GM12878 (cell line): Measurements from ENCODE around the gene PSMD12. TPM values are rescaled to one million over a fixed set of nuclear protein-coding genes. Genes with fewer than 3 reads are reported as not detected.

Experiments
- ATAC-seq: fragments of 200-7000 bp; cut with Tn5 transposase; 3 replicates; pipeline ENCODE4 v1.9.1; 2020; ENCODE audit warnings: mild to moderate bottlenecking, moderate library complexity
- BruUV-seq: library from RNA; stranded (reverse); fragments of 400-500 nt; replicated peaks from 2 replicates; lab custom pipeline; 2021; lab: Mats Ljungman, UMichigan
- CTCF ChIA-PET: fragments of 300-600 bp; sonication (Branson Sonifier 250); formaldehyde crosslinking; extraction: SDS; loops from one replicate; lab custom pipeline; 2021; ENCODE audit warnings: inconsistent platforms; lab: Yijun Ruan, JAX
- POLR2A ChIA-PET: fragments of 350-600 bp; formaldehyde crosslinking; extraction: SDS; loops from one replicate; lab custom pipeline; 2021; ENCODE audit warnings: inconsistent platforms; lab: Charles Lee
- RAD21 ChIA-PET: fragments of 300-600 bp; sonication (Branson Sonifier 250); formaldehyde crosslinking; loops from one replicate; lab custom pipeline; 2023; ENCODE audit warnings: antibody characterized with exemption; ENCODE audit not compliant: unreplicated experiment; lab: Charles Lee
- SMC1A ChIA-PET: fragments of 300-600 bp; sonication (Branson Sonifier 250); formaldehyde crosslinking; loops from one replicate; lab custom pipeline; 2023; ENCODE audit not compliant: unreplicated experiment, uncharacterized antibody; lab: Charles Lee
- DNase-seq: peaks from one replicate; pipeline ENCODE4 v3.0.0-alpha.2; 2011; ENCODE audit warnings: low read depth, low spot score
- FAIRE-seq: peaks from 3 replicates; lab custom pipeline; 2011; peaks lifted over from hg19 to GRCh38; lab: Jason Lieb, UNC
- H2AFZ ChIP-seq: 2 replicates; pipeline ENCODE4 v1.6.0; 2011; ENCODE audit warnings: low read depth, low read length, control low read depth; ENCODE audit not compliant: control insufficient read depth
- H3K27ac ChIP-seq: 2 replicates; pipeline ENCODE4 v1.5.1; 2011; ENCODE audit warnings: control low read depth; ENCODE audit not compliant: control insufficient read depth, insufficient read depth
- H3K27me3 ChIP-seq, 2 experiments: replicated peaks in 1 of 2; 2 replicates each; pipeline versions ENCODE4 v1.6.0 to v1.6.1; 2011; ENCODE audit warnings: low read length in 1 of 2; ENCODE audit not compliant: control insufficient read depth in 2 of 2, insufficient read depth in 2 of 2
- H3K36me3 ChIP-seq, 2 experiments: 2 replicates each; pipeline ENCODE4 v1.5.1; 2011; ENCODE audit warnings: low read length in 1 of 2; ENCODE audit not compliant: control insufficient read depth in 2 of 2, insufficient read depth in 2 of 2
- H3K4me1 ChIP-seq: 2 replicates; pipeline ENCODE4 v1.6.1; 2011; ENCODE audit warnings: mild to moderate bottlenecking, low read length, moderate library complexity, mixed read lengths; ENCODE audit not compliant: control insufficient read depth, insufficient read depth
- H3K4me2 ChIP-seq: 2 replicates; pipeline ENCODE4 v1.6.0; 2011; ENCODE audit warnings: control low read depth; ENCODE audit not compliant: control insufficient read depth, insufficient read depth
- H3K4me3 ChIP-seq: fragments of 200-600 bp; sonication (generic); 2 replicates; pipeline ENCODE4 v1.5.1; 2016
- H3K79me2 ChIP-seq: 2 replicates; pipeline ENCODE4 v1.6.0; 2011; ENCODE audit warnings: low read length; ENCODE audit not compliant: control insufficient read depth, insufficient read depth
- H3K9ac ChIP-seq: 2 replicates; pipeline ENCODE4 v1.8.0; 2011; ENCODE audit warnings: low read length, control low read depth, mixed read lengths; ENCODE audit not compliant: control insufficient read depth, insufficient read depth
- H3K9me3 ChIP-seq: replicated peaks from 3 replicates; pipeline ENCODE4 v1.5.1; 2011; ENCODE audit warnings: mild to moderate bottlenecking, low read length; ENCODE audit not compliant: control insufficient read depth, insufficient read depth
- H4K20me1 ChIP-seq: 2 replicates; pipeline ENCODE4 v1.6.0; 2011; ENCODE audit not compliant: control insufficient read depth, insufficient read depth
- ASH2L ChIP-seq: fragments of 300-600, 200-600 bp; sonication (generic); IDR thresholded peaks from 2 replicates; pipeline ENCODE4 v1.6.1; 2017; ENCODE audit warnings: low read depth, mild to moderate bottlenecking, borderline replicate concordance
- BCL11A ChIP-seq: IDR thresholded peaks from 2 replicates; pipeline ENCODE4 v1.6.1; 2011; ENCODE audit warnings: low read depth, low read length
- FOXM1 ChIP-seq: IDR thresholded peaks from 2 replicates; pipeline ENCODE4 v1.6.1; 2012; ENCODE audit warnings: low read depth, mild to moderate bottlenecking, inconsistent platforms, low read length, moderate library complexity
- MTA2 ChIP-seq: fragments of 450-650 bp; IDR thresholded peaks from 2 replicates; pipeline ENCODE4 v1.6.1; 2016; ENCODE audit warnings: low read depth, mild to moderate bottlenecking, moderate library complexity
- NFIC ChIP-seq: IDR thresholded peaks from 2 replicates; pipeline ENCODE4 v1.6.1; 2012; ENCODE audit warnings: low read depth, mild to moderate bottlenecking, inconsistent platforms, low read length, moderate library complexity
- NFYB ChIP-seq: IDR thresholded peaks from 2 replicates; pipeline ENCODE4 v1.6.1; 2011; ENCODE audit warnings: low read depth, mild to moderate bottlenecking, low read length, improper control_type of control experiment, moderate library complexity; ENCODE audit not compliant: insufficient read depth
- NR2C1 ChIP-seq: fragments of 450-650 bp; IDR thresholded peaks from 2 replicates; pipeline ENCODE4 v1.6.1; 2017; ENCODE audit warnings: antibody characterized with exemption, mild to moderate bottlenecking, moderate library complexity
- NR2F1 ChIP-seq: fragments of 450-650 bp; conservative IDR thresholded peaks from 2 replicates; pipeline ENCODE4 v1.6.1; 2017; ENCODE audit warnings: mild to moderate bottlenecking
- RAD21 ChIP-seq: IDR thresholded peaks from 2 replicates; pipeline ENCODE4 v1.6.1; 2011; ENCODE audit warnings: mild to moderate bottlenecking, low read depth, low read length, moderate library complexity; ENCODE audit not compliant: insufficient read depth
- SMAD5 ChIP-seq: IDR thresholded peaks from 2 replicates; pipeline ENCODE4 v1.6.1; 2016; ENCODE audit warnings: antibody characterized with exemption, low read depth
- SMARCA5 ChIP-seq: fragments of 450-650 bp; IDR thresholded peaks from 2 replicates; pipeline ENCODE4 v1.6.1; 2017; ENCODE audit warnings: mild to moderate bottlenecking
- SP1 ChIP-seq: IDR thresholded peaks from one replicate; pipeline ENCODE4 v1.6.1; 2011; ENCODE audit warnings: low read depth, low read length
- ZBTB40 ChIP-seq: fragments of 450-650 bp; IDR thresholded peaks from 2 replicates; pipeline ENCODE4 v1.6.1; 2016; ENCODE audit warnings: mild to moderate bottlenecking, moderate library complexity, borderline replicate concordance
- ZNF207 ChIP-seq: fragments of 450-650 bp; IDR thresholded peaks from 2 replicates; pipeline ENCODE4 v1.6.1; 2014; ENCODE audit warnings: antibody characterized with exemption, mild to moderate bottlenecking, borderline replicate concordance
- ZNF687 ChIP-seq: fragments of 450-650 bp; IDR thresholded peaks from 2 replicates; pipeline ENCODE4 v1.6.1; 2017; ENCODE audit warnings: mild to moderate bottlenecking, moderate library complexity
- WGBS: methylation state at CpG from one replicate; pipeline ENCODE4 v1.1.6; 2016; ENCODE audit warnings: low lambda C conversion rate; ENCODE audit not compliant: insufficient replicate concordance, insufficient coverage; ENCODE audit errors: missing lambda C conversion rate; 5-methylcytosine and 5-hydroxymethylcytosine counted together
- in situ Hi-C: fragments of 300-500 bp; cut with MboI; formaldehyde crosslinking; loops from 9 replicates; pipeline ENCODE4 v1.14.3; 2018; ENCODE audit warnings: mixed read lengths
- intact Hi-C: fragments of 100-400 bp; cut with micrococcal nuclease; formaldehyde crosslinking; loops from one replicate; pipeline ENCODE4 v1.14.2; 2022; ENCODE audit not compliant: unreplicated experiment
- polyA plus RNA-seq, 11 experiments: library from polyadenylated mRNA; depleted of rRNA in 4 of 11; unstranded in 6 of 11; stranded (reverse) in 5 of 11; fragments of >200 nt; fragmentation: Nextera tagmentation in 4 of 11; fragmentation: Illumina TruSeq in 1 of 11; extraction: Ambion mirVana in 4 of 11; extraction: Trizol in 1 of 11; gene quantifications; 1 replicate in 1 of 11; 2 replicates in 10 of 11; pipeline versions ENCODE4 v1.2.1 to v1.2.3, GENCODE V29; 2011 to 2016; ENCODE audit warnings: inconsistent platforms in 2 of 11, missing spikeins in 2 of 11, low read depth in 1 of 11
- total RNA-seq, 4 experiments: library from RNA; depleted of rRNA in 3 of 4; stranded (reverse); fragments of >200 nt in 3 of 4; fragmentation: Illumina TruSeq in 1 of 4; extraction: Trizol in 1 of 4; gene quantifications; 2 replicates each; pipeline versions ENCODE4 v1.2.1 to v1.2.3, GENCODE V29; 2013 to 2021
- TF ChIP-seq, protein P1 (sequence below): fragments of 450-650 bp; IDR thresholded peaks from 2 replicates; pipeline ENCODE4 v1.6.1; 2014; ENCODE audit warnings: mild to moderate bottlenecking

PSMD12 gene
- total and polyA plus RNA-seq, 10 of the 15 experiments (the other 5 are each of a cell fraction or from before 2014, with no cell fraction given), result 19.8 to 149 (median 47.5) TPM

GRCh38 chr17:67335245-67335835 lies 31.0 kb downstream of the PSMD12 start:
- Histone ChIP-seq H4K20me1 (no peaks in the 10 kb centered on the region), H3K27me3 (no peaks in the 10 kb centered on the region), H3K27ac (no peak overlapping the region), H3K9me3 (no peaks in the 10 kb centered on the region), H3K36me3 (peaks cover 0 to under 1% of the 10 kb centered on the region in 2 experiments; a peak in 2 of 4 replicates), H3K4me3 (no peak overlapping the region), H3K4me1 (no peaks in the 10 kb centered on the region), H2AFZ (no peak overlapping the region), H3K9ac (no peak overlapping the region), H3K79me2 (no peaks in the 10 kb centered on the region), H3K4me2 (no peak overlapping the region)
- POLR2A ChIA-PET, result no interaction called here
- intact Hi-C loops (no loop called here), in situ Hi-C loops (no loop called here)
- TF ChIP-seq MTA2 (no peak), BCL11A (no peak), SMARCA5 (no peak), NFYB (no peak), NR2C1 (no peak), SMAD5 (no peak), ZBTB40 (no peak), ZNF687 (no peak), NFIC (no peak), SP1 (no peak), ZNF207 (no peak), RAD21 (no peak), NR2F1 (no peak), ASH2L (no peak), FOXM1 (no peak)
- TF ChIP-seq, protein P1, sequence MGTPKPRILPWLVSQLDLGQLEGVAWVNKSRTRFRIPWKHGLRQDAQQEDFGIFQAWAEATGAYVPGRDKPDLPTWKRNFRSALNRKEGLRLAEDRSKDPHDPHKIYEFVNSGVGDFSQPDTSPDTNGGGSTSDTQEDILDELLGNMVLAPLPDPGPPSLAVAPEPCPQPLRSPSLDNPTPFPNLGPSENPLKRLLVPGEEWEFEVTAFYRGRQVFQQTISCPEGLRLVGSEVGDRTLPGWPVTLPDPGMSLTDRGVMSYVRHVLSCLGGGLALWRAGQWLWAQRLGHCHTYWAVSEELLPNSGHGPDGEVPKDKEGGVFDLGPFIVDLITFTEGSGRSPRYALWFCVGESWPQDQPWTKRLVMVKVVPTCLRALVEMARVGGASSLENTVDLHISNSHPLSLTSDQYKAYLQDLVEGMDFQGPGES, result no peak
- CTCF ChIA-PET, result no interaction called here
- RAD21 ChIA-PET, result no interaction called here
- ATAC-seq (no peak), FAIRE-seq (no peak), DNase-seq (no peak)
- WGBS, result 74% methylated on average over 5 of the region's 5 CpGs
- BruUV-seq, result no TSS peak
- SMC1A ChIA-PET, result interaction anchor here (0.6 kb wide), 1 partner anchor 151 kb away, joined by 4 read pairs; no protein-coding TSS in a partner anchor
